ENCODE results near the gene BSG.

BSG gene

DNA sequence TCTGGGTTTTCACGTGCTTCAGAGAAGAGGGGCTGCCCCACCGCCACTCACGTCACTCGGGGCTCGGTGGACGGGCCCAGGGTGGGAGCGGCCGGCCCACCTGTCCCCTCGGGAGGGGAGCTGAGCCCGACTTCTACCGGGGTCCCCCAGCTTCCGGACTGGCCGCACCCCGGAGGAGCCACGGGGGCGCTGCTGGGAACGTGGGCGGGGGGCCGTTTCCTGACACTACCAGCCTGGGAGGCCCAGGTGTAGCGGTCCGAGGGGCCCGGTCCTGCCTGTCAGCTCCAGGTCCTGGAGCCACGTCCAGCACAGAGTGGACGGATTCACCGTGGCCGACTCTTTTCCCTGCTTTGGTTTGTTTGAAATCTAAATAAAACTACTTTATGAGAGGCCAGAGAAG is 30.7 kb upstream of the BSG start:
- TF ChIP-seq TAF1 (IDR thresholded peaks at IDR 0.05; ENCODE audit: borderline replicate concordance, insufficient read depth, low read length) (no peak), SIN3A (IDR thresholded peaks at IDR 0.05; ENCODE audit: borderline replicate concordance, insufficient read depth, low read length) (no peak), POLR2AphosphoS5 (IDR thresholded peaks at IDR 0.05; ENCODE audit: low read depth, low read length) (no peak), FOXP2 (optimal IDR thresholded peaks at IDR 0.05; ENCODE audit: borderline replicate concordance, extremely low read depth, extremely low read length, insufficient read depth) (no peak)
- TF ChIP-seq, protein P1, sequence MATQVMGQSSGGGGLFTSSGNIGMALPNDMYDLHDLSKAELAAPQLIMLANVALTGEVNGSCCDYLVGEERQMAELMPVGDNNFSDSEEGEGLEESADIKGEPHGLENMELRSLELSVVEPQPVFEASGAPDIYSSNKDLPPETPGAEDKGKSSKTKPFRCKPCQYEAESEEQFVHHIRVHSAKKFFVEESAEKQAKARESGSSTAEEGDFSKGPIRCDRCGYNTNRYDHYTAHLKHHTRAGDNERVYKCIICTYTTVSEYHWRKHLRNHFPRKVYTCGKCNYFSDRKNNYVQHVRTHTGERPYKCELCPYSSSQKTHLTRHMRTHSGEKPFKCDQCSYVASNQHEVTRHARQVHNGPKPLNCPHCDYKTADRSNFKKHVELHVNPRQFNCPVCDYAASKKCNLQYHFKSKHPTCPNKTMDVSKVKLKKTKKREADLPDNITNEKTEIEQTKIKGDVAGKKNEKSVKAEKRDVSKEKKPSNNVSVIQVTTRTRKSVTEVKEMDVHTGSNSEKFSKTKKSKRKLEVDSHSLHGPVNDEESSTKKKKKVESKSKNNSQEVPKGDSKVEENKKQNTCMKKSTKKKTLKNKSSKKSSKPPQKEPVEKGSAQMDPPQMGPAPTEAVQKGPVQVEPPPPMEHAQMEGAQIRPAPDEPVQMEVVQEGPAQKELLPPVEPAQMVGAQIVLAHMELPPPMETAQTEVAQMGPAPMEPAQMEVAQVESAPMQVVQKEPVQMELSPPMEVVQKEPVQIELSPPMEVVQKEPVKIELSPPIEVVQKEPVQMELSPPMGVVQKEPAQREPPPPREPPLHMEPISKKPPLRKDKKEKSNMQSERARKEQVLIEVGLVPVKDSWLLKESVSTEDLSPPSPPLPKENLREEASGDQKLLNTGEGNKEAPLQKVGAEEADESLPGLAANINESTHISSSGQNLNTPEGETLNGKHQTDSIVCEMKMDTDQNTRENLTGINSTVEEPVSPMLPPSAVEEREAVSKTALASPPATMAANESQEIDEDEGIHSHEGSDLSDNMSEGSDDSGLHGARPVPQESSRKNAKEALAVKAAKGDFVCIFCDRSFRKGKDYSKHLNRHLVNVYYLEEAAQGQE (IDR thresholded peaks at IDR 0.05; ENCODE audit: insufficient read depth in 1 of 2, low read depth in 2 of 2, low read length in 2 of 2): no peak

DNA sequence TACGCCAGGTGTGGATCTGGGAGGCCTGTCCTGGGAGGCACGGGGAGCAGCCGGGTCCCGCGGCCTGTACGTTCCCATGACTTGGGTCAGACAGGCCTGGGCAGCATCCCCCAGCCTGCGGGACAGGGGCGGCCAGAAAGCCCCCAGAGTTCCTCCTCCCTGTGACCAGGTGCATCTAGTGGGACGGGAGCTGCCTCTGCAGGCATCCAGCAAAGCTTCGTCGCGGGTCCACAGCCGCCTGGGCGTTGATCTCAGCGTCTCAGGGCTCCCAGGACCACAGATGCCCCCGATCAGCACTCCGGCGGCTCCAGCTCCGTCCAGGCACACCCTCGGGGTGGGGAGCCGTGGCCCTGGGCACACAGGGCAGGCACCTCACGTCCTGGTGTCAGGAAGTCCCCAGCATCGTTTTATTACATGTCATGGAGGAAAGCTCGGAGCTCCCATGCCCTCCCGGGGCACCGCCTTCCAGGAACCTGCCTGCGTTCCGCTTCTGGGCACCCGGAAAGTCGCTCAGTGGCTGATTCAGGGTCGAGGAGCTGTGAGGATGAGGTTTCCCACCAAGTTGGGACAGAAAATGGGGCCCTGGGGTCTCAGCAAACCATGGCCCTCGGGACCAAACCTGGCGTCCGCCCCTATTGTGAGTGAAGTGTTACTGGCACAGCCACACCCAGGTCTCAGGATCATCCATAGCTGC is 30.1 kb upstream of the BSG start:
- no peak for TF ChIP-seq POLR2AphosphoS5 (IDR thresholded peaks at IDR 0.05; ENCODE audit: low read depth, low read length)

DNA sequence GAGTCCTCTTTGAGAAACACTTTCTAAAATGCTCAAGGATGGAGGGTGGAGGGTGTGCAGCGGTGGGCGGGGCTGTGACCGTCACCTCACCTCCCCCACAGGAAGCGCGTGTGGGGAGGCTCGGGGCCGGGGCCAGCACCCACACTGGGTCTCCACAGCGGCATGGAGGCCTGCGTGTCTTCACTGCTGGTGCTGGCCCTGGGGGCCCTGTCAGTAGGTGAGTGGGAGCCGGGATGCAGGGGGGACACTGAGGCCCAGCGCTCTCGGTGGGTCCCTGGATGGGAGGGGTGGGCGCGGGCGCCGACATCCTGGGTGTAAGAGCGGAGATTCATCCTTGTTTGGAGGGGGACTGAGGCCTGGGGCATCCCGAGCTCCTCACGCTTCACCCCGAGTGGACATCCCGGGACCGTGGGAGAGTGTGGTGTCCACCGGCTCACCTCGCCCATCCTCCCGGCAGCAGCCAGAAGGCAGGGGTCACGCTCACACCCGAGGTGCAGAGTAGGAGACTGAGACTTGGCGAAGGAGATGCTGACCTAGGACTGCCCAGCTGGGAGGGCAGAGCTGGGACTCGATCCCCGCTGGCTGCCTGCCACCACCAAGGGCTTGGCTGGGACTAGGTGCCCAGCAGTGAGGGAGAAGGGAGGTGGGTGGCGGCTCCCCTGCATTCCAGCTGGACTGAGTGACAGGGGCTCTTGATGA is 28.3 kb upstream of the BSG start, which contains the start of gene GZMM:
GZMM (plus strand) TSS at position 144 of the 699 bp plus-strand sequence; CDS start at position 163, 19 bp downstream.
- TF ChIP-seq TAF1 (IDR thresholded peaks at IDR 0.05; ENCODE audit: borderline replicate concordance, insufficient read depth, low read length) (no peak), POLR2AphosphoS5 (IDR thresholded peaks at IDR 0.05; ENCODE audit: low read depth, low read length) (no peak), SIN3A (IDR thresholded peaks at IDR 0.05; ENCODE audit: borderline replicate concordance, insufficient read depth, low read length) (no peak), FOXP2 (optimal IDR thresholded peaks at IDR 0.05; ENCODE audit: borderline replicate concordance, extremely low read depth, extremely low read length, insufficient read depth) (no peak)
- TF ChIP-seq, protein P1 (IDR thresholded peaks at IDR 0.05; ENCODE audit: insufficient read depth in 1 of 2, low read depth in 2 of 2, low read length in 2 of 2): no peak

DNA sequence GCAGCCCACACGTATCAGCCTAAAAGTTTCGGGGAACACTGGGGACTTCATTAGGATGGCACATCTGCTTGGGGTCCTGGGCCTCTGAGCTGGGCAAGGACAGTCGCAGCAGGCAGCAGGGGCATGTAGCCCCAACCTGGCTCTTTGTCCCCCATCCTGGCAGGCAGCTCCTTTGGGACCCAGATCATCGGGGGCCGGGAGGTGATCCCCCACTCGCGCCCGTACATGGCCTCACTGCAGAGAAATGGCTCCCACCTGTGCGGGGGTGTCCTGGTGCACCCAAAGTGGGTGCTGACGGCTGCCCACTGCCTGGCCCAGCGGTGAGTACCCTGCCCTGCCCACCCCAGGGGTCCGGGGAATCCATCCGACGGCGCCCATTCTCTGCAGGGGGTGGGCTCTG is 25.3 kb upstream of the BSG start:
- no peak for TF ChIP-seq TAF1 (IDR thresholded peaks at IDR 0.05; ENCODE audit: borderline replicate concordance, insufficient read depth, low read length)
- no peak for TF ChIP-seq FOXP2 (optimal IDR thresholded peaks at IDR 0.05; ENCODE audit: borderline replicate concordance, extremely low read depth, extremely low read length, insufficient read depth)
- no peak for TF ChIP-seq SIN3A (IDR thresholded peaks at IDR 0.05; ENCODE audit: borderline replicate concordance, insufficient read depth, low read length)
- TF ChIP-seq, protein P1 (IDR thresholded peaks at IDR 0.05; ENCODE audit: insufficient read depth in 1 of 2, low read depth in 2 of 2, low read length in 2 of 2): no peak
- TF ChIP-seq POLR2AphosphoS5 (IDR thresholded peaks at IDR 0.05; ENCODE audit: low read depth, low read length): no peak

DNA sequence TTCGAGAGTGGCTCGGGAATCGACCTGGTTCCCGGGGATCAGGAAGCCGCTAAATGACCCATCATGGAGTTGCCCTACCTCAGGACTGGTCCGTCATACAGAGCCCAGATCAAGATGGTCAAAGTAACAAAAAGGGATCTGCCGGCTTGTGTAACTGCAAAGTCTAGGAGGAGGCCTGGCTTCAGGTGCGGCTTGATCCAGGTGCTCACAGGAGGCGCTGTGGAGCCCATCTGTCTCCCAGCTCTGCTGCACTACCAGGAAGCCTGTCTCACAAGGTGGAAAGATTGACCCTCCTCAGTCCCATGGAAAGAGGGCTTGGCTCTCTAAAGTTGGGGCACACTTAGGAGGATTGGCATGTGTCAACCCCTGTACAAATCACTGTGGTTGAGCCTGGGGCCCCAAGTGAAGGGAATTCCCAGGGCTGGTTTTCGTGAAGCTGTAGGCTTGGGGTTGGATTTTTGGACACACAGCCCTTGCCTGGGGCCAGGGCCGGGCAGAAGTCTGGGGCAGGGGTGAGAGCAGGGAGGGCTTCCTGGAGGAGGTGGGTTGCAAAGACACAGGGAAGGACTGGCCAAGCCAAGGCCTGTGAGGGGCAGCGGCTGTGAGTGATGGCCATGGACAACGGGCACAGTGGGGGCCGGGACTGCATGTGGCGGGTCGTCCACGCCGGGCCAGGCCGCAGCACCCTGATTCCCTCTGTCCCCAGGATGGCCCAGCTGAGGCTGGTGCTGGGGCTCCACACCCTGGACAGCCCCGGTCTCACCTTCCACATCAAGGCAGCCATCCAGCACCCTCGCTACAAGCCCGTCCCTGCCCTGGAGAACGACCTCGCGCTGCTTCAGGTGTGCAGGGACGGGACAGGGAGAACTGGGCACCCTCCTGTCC is 24.3 kb upstream of the BSG start:
- no peak for TF ChIP-seq TAF1 (IDR thresholded peaks at IDR 0.05; ENCODE audit: borderline replicate concordance, insufficient read depth, low read length)

All from PFSK-1 (cell line).